ENCODE data around the gene PLXDC1. TPM values are rescaled to one million over a fixed set of nuclear protein-coding genes. Genes with fewer than 3 reads are reported as not detected.

The PLXDC1 gene
- total RNA-seq, 1 experiment from 2014 or later: 2.0 TPM

- Mint-ChIP-seq H3K36me3 (ENCODE audit: insufficient read depth in 1 of 3, low read depth in 3 of 3) (peaks cover 0 to 5% (median 0%) of the 10 kb centered on the region in 3 experiments; a peak in 1 of 7 replicates), H3K4me1 (peaks cover 12 to 28% of the 10 kb centered on the region in 2 experiments), H3K27ac (peak overlapping the region in 1 of 3 experiments; percentile 59; a peak in 1 of 7 replicates), H3K9me3 (peaks cover 6 to 9% of the 10 kb centered on the region in 2 experiments; a peak in 3 of 5 replicates), H3K4me3 (no peak overlapping the region), H3K27me3 (ENCODE audit: low read depth) (peaks cover 23% of the 10 kb centered on the region)
- no peaks in the 10 kb centered on the region for H4K20me1 ChIP-seq (ENCODE audit: control insufficient read depth, insufficient read depth, insufficient read length)
- no peak overlapping the region for H2BK12ac ChIP-seq (ENCODE audit: insufficient read length, low read depth, low read length)
- no peak overlapping the region for H3K23ac ChIP-seq (ENCODE audit: insufficient read length, low read depth, low read length)
- whole genome bisulfite sequencing (ENCODE audit: extremely low coverage, insufficient read length, low lambda C conversion rate): no CpG with 5 or more reads among the region's 7 CpGs
- no peak overlapping the region for H4K5ac ChIP-seq (ENCODE audit: insufficient read length, low read depth, low read length)
- no peak overlapping the region for H2BK120ac ChIP-seq (ENCODE audit: low read depth, low read length, poor library complexity, severe bottlenecking)
- TF ChIP-seq CTCF (conservative IDR thresholded peaks at IDR 0.05): no peak
- H3K27ac ChIP-seq (ENCODE audit: insufficient read length, low read depth, low read length): no peak overlapping the region
- H2BK5ac ChIP-seq (ENCODE audit: insufficient read length, low read length): no peak overlapping the region
- no peak overlapping the region for H3K18ac ChIP-seq (ENCODE audit: insufficient read length, low read depth, low read length)
- no peak overlapping the region for H3T11ph ChIP-seq (ENCODE audit: low read length)
- H2AFZ ChIP-seq (ENCODE audit: low read length): no peak overlapping the region
- no peak overlapping the region for H2AK5ac ChIP-seq (ENCODE audit: insufficient read length, low read length)
- H3K23me2 ChIP-seq (ENCODE audit: insufficient read length, low read depth, low read length, poor library complexity, severe bottlenecking): peaks cover 12% of the 10 kb centered on the region
- no peak overlapping the region for H4K8ac ChIP-seq (replicated peaks; ENCODE audit: insufficient read length, low read depth, low read length)
- no peak overlapping the region for H4K91ac ChIP-seq (ENCODE audit: insufficient read length, low read depth, low read length)
- no peaks in the 10 kb centered on the region for H3K4me1 ChIP-seq (ENCODE audit: insufficient read depth, low read length)
- H3K27me3 ChIP-seq (ENCODE audit: insufficient read depth, low read length): no peaks in the 10 kb centered on the region; the same call in 1 of the 2 replicates
- no peak overlapping the region for H3K9ac ChIP-seq (ENCODE audit: extremely low read depth, insufficient read length, low read length)
- no peaks in the 10 kb centered on the region for H3K79me2 ChIP-seq (ENCODE audit: insufficient read depth, low read length)
- no peak for DNase-seq
- H3K4me2 ChIP-seq (ENCODE audit: insufficient read depth, insufficient read length, low read length): no peak overlapping the region
- H3K79me1 ChIP-seq (ENCODE audit: insufficient read depth, low read depth, low read length, poor library complexity, severe bottlenecking): no peaks in the 10 kb centered on the region
- no peak overlapping the region for H3K56ac ChIP-seq (ENCODE audit: insufficient read length, low read depth, low read length)
- no peak overlapping the region for H3K14ac ChIP-seq (ENCODE audit: insufficient read depth, low read length)
- no peak overlapping the region for H2BK15ac ChIP-seq (ENCODE audit: low read depth, low read length)
- no peak overlapping the region for H3K4ac ChIP-seq (ENCODE audit: low read depth, low read length)
- no peaks in the 10 kb centered on the region for H3K9me3 ChIP-seq (ENCODE audit: control insufficient read depth, low read depth, low read length)
- no peak overlapping the region for H2BK20ac ChIP-seq (ENCODE audit: low read depth, low read length, poor library complexity, severe bottlenecking)
These were observed 5.1 kb upstream of the PLXDC1 start for GRCh38 chr17:39156491-39156890.
